HG03432 (cell line): Measurements from ENCODE around the gene SNED1.

Source experiments
- ATAC-seq: cut with Tn5 transposase; IDR thresholded peaks from one replicate; pipeline ENCODE4 v1.9.1; 2021; ENCODE audit warnings: mild to moderate bottlenecking, moderate library complexity; ENCODE audit not compliant: unreplicated experiment

Gene SNED1

GRCh38 chr2:240997856-240998705 is at the start of gene SNED1:
SNED1 (plus strand) TSS chr2:240998618; CDS start chr2:240998838, 220 bp downstream.
- ATAC-seq, result peak; percentile 63

- no peak for ATAC-seq
These were observed 49.3 kb upstream of the SNED1 start for GRCh38 chr2:240948905-240949790.

DNA sequence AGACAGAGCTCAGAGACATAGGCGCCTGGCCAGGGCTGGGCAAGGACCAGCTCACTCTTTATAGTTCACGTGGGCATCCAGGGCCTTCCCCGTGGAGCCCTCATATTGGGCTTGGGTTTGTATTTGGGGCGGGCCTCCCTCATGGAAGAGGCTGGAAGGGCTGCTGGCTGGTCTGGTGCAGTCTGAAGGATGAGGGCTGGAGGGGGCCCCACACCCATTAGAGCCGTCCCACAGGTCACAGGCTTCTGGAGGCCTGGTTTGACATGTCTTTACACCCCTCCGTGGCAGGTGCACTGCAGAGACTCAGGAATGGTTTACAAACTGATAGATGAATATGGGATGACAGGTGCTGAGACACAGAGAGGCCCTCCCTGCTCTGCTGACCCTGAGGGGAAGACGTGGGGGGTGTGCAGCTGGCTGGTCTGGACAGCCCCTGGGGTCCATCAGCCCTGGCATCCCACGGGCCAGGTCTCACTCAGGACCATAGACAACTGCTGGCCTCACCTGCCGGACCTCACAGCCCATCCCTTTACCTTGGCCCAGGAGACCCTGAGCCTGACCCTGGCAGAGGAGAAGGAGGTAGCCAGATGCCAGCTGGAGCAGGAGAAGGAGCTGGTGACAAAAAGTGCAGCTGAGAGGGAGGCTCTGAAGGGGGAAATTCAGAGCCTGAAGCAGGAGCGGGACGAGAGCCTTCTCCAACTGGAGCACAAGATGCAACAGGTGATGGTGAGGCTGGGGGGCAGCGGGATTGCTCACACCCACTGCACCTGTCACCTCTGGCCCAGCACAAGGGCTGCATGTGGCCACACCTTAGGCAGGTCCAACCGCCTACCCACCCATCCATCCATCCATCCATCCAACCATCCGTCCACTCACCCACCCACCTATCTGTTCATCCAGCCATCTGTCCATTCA is 48.4 kb upstream of the SNED1 start:
- no peak for ATAC-seq

GRCh38 chr2:240951045-240951594 is 47.3 kb upstream of the SNED1 start:
- ATAC-seq, result no peak

DNA sequence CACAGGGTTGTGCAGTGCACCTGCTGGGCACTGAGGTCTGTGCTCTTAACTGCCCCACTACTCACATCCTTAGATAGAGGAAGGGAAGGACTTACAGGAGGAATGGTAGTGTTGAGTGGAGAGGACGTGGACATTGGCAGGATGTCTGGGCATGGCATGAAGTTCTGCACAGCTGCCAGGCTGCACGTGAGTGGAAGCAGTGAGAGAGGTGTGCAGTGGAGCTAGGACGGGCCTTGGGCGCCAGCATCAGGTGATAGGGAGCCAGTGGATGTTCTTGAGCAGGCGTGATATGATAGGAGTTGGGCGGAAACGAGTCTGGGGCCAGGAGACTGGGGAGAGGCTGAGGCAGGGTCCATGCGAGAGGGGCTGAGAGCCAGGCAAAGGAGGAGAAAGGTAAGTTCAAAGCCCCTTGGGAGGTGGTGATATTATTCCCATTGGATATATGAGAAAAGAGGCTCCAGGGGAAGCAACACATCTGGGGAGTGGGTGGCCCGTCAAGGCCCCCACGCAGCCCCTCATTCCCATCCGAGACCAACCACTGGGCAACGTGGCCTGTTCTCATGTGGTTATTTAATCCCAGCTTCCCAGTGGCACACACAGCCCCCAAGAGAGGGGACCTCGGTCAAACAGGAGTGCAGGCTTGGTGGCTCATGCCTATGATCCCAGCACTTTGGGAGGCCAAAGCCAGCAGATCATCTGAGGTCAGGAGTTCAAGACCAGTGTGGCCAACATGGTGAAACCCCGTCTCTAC is 45.7 kb upstream of the SNED1 start:
- no peak for ATAC-seq

- no peak for ATAC-seq
These were observed 44.7 kb upstream of the SNED1 start for GRCh38 chr2:240953426-240954410.

GRCh38 chr2:240954436-240955305 is 43.7 kb upstream of the SNED1 start:
- ATAC-seq, result no peak

DNA sequence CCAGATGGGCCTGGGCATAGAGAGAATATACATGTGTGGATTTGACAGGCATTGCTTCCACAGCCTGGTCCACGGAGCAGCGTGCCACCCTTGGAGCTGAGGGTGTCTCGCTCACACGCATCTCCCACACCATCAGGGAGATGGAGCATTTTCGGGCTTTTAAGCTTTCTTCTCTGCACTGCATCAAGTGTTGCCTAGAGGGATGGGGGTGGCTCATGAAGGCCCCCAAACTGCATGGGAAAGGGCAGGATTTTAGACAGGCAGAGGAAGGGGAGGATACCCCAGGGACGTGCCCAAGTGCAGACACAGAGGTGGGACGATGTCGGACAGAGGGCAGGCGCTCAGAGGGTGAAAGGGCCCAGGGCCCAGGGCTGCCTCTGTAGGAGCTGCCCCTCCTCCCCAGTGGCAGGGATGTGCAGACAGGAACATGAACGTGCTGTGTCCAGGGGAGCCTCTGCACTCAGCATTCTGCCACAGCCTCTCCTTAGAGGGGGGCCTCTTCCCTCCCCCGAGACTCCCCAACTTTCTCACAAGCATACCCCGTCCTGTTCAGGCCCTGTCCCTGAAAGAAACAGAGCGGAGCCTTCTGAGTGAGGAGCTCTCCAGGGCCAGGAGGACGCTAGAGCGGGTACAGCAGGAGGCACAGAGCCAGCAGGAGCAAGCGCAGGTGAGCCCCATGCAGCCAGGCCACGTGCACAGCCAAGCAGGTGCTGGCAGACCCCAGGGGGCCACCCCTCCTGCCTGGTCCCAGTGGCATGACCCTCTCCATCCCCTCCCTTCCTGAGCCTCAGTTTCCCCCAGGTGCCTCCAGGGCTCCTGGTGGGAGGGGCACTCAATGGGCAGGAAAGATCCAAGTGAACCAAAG is 42.9 kb upstream of the SNED1 start:
- no peak for ATAC-seq

- ATAC-seq, result no peak
These were observed 42.1 kb upstream of the SNED1 start for GRCh38 chr2:240956171-240956934.

DNA sequence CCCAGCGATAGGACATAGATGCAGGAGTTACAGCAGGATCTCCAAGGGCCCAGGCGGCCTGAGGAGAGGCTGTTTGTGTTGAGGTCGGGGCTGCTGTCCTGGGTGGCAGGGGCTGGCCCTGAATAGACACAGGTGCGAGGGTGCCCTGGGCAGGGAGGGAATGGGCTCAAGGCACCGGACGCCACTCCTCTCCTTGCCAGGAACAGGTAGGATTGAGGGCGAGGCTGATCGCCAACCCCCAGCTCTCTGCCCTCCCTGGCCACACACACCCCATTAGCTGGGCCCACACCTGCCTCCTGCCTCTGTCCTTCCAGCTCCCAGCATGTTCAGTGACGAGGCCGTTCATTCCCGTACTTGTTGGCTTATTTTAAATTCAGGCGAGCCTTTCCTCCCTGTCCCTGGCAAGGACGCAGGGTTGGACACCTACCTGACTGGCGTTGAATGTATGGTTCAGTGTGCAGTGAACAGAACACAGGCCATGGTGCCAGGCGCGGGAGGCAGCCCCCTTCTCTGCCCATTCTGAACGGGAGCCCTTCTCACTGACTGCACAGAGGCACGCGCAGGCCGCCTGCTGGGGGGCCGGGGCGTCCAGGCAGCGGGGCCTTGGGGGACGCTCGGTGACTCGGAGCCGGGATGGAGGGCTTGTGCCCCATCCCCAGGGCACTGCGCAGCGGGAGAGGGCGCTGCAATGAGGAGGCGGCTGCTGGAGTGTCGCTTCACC is 41.3 kb upstream of the SNED1 start:
- ATAC-seq, result no peak

DNA sequence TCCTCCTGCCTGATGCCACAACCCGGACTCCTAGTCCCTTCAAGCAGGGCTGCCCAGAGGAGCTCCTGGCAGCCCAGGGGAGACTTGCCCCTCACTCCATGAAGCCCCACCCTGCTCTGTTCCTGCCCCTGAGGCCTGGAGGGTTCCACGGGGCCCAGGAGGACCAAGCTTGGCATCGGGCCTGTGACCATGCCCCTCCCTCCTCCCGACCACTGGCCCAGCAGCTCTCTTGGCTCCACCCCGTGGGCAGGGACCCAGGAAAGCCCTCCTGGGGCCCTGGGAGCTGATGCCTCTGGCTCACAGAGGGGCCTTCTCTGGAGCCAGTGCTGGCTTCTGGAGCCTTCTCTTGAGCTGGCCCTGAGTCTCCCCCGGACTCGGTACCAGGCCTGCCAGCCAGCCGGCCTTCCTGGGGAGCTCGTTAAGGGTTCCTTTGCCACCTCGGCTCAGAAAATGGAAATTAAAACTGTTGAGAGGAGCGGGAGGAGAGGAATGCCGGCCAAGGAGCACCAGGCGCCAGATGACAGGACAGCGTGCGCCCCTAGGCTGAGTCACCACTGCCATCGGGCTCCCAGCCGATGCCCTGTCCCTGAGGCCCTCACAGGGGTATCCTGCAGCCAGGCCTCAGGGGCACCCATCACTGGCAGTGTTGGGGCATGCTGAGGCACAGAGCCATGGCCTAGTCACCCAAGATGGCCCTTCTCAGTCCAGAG is 40.6 kb upstream of the SNED1 start:
- ATAC-seq, result no peak

- ATAC-seq, result no peak
These were observed 39.8 kb upstream of the SNED1 start for GRCh38 chr2:240958366-240959213.

- no peak for ATAC-seq
These were observed 39.0 kb upstream of the SNED1 start for GRCh38 chr2:240959214-240959940.
